ENCODE measurements around the gene VILL. TPM values are rescaled to one million over a fixed set of nuclear protein-coding genes. Genes with fewer than 3 reads are reported as not detected.

VILL gene
- polyA plus RNA-seq, 1 donor from 2014 or later = not detected

GRCh38 chr3:37991109-37991508 is 523 bp downstream of the VILL start:
- TF ChIP-seq POLR2AphosphoS5 (IDR thresholded peaks at IDR 0.05) (no peak), EZH2 (IDR thresholded peaks at IDR 0.05; ENCODE audit: borderline replicate concordance, insufficient read depth, low read length, poor library complexity, severe bottlenecking) (no peak), EP300 (conservative IDR thresholded peaks at IDR 0.05; ENCODE audit: poor library complexity, severe bottlenecking) (no peak), TAF1 (IDR thresholded peaks at IDR 0.05; ENCODE audit: low read depth) (no peak), RAD21 (conservative IDR thresholded peaks at IDR 0.05) (no peak), SMC3 (conservative IDR thresholded peaks at IDR 0.05; ENCODE audit: poor library complexity) (no peak), MXI1 (conservative IDR thresholded peaks at IDR 0.05; ENCODE audit: poor library complexity, severe bottlenecking) (no peak)
- TF ChIP-seq, protein P1, sequence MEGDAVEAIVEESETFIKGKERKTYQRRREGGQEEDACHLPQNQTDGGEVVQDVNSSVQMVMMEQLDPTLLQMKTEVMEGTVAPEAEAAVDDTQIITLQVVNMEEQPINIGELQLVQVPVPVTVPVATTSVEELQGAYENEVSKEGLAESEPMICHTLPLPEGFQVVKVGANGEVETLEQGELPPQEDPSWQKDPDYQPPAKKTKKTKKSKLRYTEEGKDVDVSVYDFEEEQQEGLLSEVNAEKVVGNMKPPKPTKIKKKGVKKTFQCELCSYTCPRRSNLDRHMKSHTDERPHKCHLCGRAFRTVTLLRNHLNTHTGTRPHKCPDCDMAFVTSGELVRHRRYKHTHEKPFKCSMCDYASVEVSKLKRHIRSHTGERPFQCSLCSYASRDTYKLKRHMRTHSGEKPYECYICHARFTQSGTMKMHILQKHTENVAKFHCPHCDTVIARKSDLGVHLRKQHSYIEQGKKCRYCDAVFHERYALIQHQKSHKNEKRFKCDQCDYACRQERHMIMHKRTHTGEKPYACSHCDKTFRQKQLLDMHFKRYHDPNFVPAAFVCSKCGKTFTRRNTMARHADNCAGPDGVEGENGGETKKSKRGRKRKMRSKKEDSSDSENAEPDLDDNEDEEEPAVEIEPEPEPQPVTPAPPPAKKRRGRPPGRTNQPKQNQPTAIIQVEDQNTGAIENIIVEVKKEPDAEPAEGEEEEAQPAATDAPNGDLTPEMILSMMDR (IDR thresholded peaks at IDR 0.05; ENCODE audit: poor library complexity, severe bottlenecking) = no peak
- TF ChIP-seq, protein P2, sequence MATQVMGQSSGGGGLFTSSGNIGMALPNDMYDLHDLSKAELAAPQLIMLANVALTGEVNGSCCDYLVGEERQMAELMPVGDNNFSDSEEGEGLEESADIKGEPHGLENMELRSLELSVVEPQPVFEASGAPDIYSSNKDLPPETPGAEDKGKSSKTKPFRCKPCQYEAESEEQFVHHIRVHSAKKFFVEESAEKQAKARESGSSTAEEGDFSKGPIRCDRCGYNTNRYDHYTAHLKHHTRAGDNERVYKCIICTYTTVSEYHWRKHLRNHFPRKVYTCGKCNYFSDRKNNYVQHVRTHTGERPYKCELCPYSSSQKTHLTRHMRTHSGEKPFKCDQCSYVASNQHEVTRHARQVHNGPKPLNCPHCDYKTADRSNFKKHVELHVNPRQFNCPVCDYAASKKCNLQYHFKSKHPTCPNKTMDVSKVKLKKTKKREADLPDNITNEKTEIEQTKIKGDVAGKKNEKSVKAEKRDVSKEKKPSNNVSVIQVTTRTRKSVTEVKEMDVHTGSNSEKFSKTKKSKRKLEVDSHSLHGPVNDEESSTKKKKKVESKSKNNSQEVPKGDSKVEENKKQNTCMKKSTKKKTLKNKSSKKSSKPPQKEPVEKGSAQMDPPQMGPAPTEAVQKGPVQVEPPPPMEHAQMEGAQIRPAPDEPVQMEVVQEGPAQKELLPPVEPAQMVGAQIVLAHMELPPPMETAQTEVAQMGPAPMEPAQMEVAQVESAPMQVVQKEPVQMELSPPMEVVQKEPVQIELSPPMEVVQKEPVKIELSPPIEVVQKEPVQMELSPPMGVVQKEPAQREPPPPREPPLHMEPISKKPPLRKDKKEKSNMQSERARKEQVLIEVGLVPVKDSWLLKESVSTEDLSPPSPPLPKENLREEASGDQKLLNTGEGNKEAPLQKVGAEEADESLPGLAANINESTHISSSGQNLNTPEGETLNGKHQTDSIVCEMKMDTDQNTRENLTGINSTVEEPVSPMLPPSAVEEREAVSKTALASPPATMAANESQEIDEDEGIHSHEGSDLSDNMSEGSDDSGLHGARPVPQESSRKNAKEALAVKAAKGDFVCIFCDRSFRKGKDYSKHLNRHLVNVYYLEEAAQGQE (IDR thresholded peaks at IDR 0.05; ENCODE audit: borderline replicate concordance) = no peak
- Histone ChIP-seq H3K9ac (ENCODE audit: low read length) (no peak overlapping the region), H4K20me1 (ENCODE audit: insufficient read depth) (no peaks in the 10 kb centered on the region), H3K27ac (ENCODE audit: low read length) (no peak overlapping the region), H3K9me3 (ENCODE audit: low read length) (no peaks in the 10 kb centered on the region), H3K27me3 (ENCODE audit: insufficient read depth, low read depth, low read length) (no peaks in the 10 kb centered on the region), H3K36me3 (ENCODE audit: insufficient read depth, low read length) (no peaks in the 10 kb centered on the region), H3K4me3 (ENCODE audit: low read length) (no peak overlapping the region), H2AFZ (ENCODE audit: low read depth, low read length) (no peak overlapping the region), H3K4me2 (ENCODE audit: low read length) (no peak overlapping the region), H3K9me2 (ENCODE audit: insufficient read depth, low read length) (no peaks in the 10 kb centered on the region), H3K79me2 (replicated peaks; ENCODE audit: insufficient read depth, low read length) (no peaks in the 10 kb centered on the region), H3F3A (ENCODE audit: insufficient read depth, low read length, poor library complexity, severe bottlenecking) (no peaks in the 10 kb centered on the region)

GRCh38 chr3:37991823-37992222 is 1.2 kb downstream of the VILL start:
- H3K27ac ChIP-seq (ENCODE audit: low read length) = no peak overlapping the region
- no peak overlapping the region for H3K4me3 ChIP-seq (ENCODE audit: low read length)
- no peaks in the 10 kb centered on the region for H3K36me3 ChIP-seq (ENCODE audit: insufficient read depth, low read length)
- no peak overlapping the region for H3K9ac ChIP-seq (ENCODE audit: low read length)
- H3K4me2 ChIP-seq (ENCODE audit: low read length) = no peak overlapping the region
- H2AFZ ChIP-seq (ENCODE audit: low read depth, low read length) = no peak overlapping the region
- H3F3A ChIP-seq (ENCODE audit: insufficient read depth, low read length, poor library complexity, severe bottlenecking) = no peaks in the 10 kb centered on the region
- H4K20me1 ChIP-seq (ENCODE audit: insufficient read depth) = no peaks in the 10 kb centered on the region
- TF ChIP-seq TAF1 (IDR thresholded peaks at IDR 0.05; ENCODE audit: low read depth) (no peak), MXI1 (conservative IDR thresholded peaks at IDR 0.05; ENCODE audit: poor library complexity, severe bottlenecking) (no peak), POLR2AphosphoS5 (IDR thresholded peaks at IDR 0.05) (no peak), RAD21 (conservative IDR thresholded peaks at IDR 0.05) (no peak), EZH2 (IDR thresholded peaks at IDR 0.05; ENCODE audit: borderline replicate concordance, insufficient read depth, low read length, poor library complexity, severe bottlenecking) (no peak), SMC3 (conservative IDR thresholded peaks at IDR 0.05; ENCODE audit: poor library complexity) (no peak), EP300 (conservative IDR thresholded peaks at IDR 0.05; ENCODE audit: poor library complexity, severe bottlenecking) (no peak)
- TF ChIP-seq, protein P1 (IDR thresholded peaks at IDR 0.05; ENCODE audit: poor library complexity, severe bottlenecking) = no peak
- TF ChIP-seq, protein P2 (IDR thresholded peaks at IDR 0.05; ENCODE audit: borderline replicate concordance) = no peak
- no peaks in the 10 kb centered on the region for H3K79me2 ChIP-seq (replicated peaks; ENCODE audit: insufficient read depth, low read length)
- H3K27me3 ChIP-seq (ENCODE audit: insufficient read depth, low read depth, low read length) = no peaks in the 10 kb centered on the region
- no peaks in the 10 kb centered on the region for H3K9me3 ChIP-seq (ENCODE audit: low read length)
- no peaks in the 10 kb centered on the region for H3K9me2 ChIP-seq (ENCODE audit: insufficient read depth, low read length)
